ENCODE data around the gene PCGF1.

Gene PCGF1

GRCh38 chr2:74514368-74515270 is 7.1 kb upstream of the PCGF1 start, which contains the start of gene TLX2:
Gene TLX2 (plus strand): TSS chr2:74514450. CDS start chr2:74514807, 357 bp downstream.
- peaks cover 10% of the 10 kb centered on the region for H3K4me1 ChIP-seq (ENCODE audit: insufficient read depth, low read length, severe bottlenecking)
- peak within 1 kb of the TSS; percentile 11; the same call in 1 of the 2 replicates for H3K4me2 ChIP-seq (ENCODE audit: low read length)
- H3K9me2 ChIP-seq (ENCODE audit: low read depth, low read length), result no peaks in the 10 kb centered on the region
- peaks cover 7% of the 10 kb centered on the region; the same call in 1 of the 2 replicates for H3K27me3 ChIP-seq (ENCODE audit: insufficient read depth, low read length)
- H3K9ac ChIP-seq (ENCODE audit: low read length), result no peak within 1 kb of the TSS
- H3K9me3 ChIP-seq (ENCODE audit: low read length), result no peaks in the 10 kb centered on the region
- TF ChIP-seq CTCF (IDR thresholded peaks at IDR 0.05; ENCODE audit: low read length) (no peak), EZH2 (IDR thresholded peaks at IDR 0.05; ENCODE audit: borderline replicate concordance, low read length) (no peak)
- H3K4me3 ChIP-seq (ENCODE audit: low read depth, low read length, poor library complexity, severe bottlenecking), result peak within 1 kb of the TSS; percentile 43
- H2AFZ ChIP-seq (ENCODE audit: low read length), result no peak within 1 kb of the TSS
- H3K79me2 ChIP-seq (ENCODE audit: insufficient read depth, low read length), result no peaks in the 10 kb centered on the region
- no peaks in the 10 kb centered on the region for H3K36me3 ChIP-seq (ENCODE audit: insufficient read depth, low read length)
- H3K27ac ChIP-seq (ENCODE audit: low read depth, low read length, poor library complexity, severe bottlenecking), result no peak within 1 kb of the TSS
- no peaks in the 10 kb centered on the region for H3F3A ChIP-seq (ENCODE audit: insufficient read depth, low read length)
- H4K20me1 ChIP-seq (ENCODE audit: insufficient read depth, low read length), result no peaks in the 10 kb centered on the region

DNA sequence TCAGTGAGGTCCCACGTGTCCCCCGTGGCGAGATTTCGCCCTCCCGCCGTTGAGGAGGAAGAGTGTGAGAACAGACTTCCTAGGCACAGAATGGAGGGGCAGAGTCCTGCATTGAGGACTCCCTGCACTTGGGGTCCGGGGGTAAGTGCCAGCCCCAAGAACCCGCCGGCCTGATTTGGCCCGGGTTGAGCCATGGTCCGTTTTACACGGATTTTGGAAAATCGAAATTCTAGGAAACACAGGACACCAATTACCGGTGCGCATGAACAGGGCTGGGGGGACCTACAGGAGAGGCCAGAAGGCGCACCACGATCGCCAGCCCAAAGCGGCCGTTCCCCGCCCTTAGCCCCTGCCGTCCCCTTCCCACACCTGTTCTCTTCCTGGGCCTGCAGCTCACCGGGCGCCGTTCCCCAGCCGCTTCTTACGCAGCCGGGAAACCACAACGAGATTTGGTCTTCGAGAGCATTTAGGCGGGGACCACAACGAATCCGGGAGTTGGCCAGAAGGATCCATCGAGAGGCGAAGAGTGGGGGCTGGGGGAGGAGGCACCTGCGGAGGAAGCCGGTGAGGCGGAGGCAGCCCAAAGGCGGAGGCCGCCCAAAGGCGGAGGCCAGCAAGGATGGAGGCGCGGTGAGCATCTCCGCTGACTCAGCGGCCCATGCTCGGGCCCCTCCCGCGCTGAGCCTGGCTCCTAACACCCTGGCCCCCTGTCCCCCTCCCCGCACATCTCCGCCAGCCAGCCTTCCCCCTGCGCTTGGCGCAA is 6.3 kb upstream of the PCGF1 start:
- Histone ChIP-seq H3K4me3 (ENCODE audit: low read depth, low read length, poor library complexity, severe bottlenecking) (no peak overlapping the region), H3K4me2 (ENCODE audit: low read length) (no peak overlapping the region), H3K9me3 (ENCODE audit: low read length) (no peaks in the 10 kb centered on the region), H3K79me2 (ENCODE audit: insufficient read depth, low read length) (no peaks in the 10 kb centered on the region), H2AFZ (ENCODE audit: low read length) (no peak overlapping the region), H4K20me1 (ENCODE audit: insufficient read depth, low read length) (no peaks in the 10 kb centered on the region), H3K4me1 (ENCODE audit: insufficient read depth, low read length, severe bottlenecking) (peaks cover 10% of the 10 kb centered on the region), H3K9me2 (ENCODE audit: low read depth, low read length) (no peaks in the 10 kb centered on the region), H3K27me3 (ENCODE audit: insufficient read depth, low read length) (peaks cover 7% of the 10 kb centered on the region; the same call in 1 of the 2 replicates), H3F3A (ENCODE audit: insufficient read depth, low read length) (no peaks in the 10 kb centered on the region), H3K27ac (ENCODE audit: low read depth, low read length, poor library complexity, severe bottlenecking) (no peak overlapping the region), H3K9ac (ENCODE audit: low read length) (no peak overlapping the region), H3K36me3 (ENCODE audit: insufficient read depth, low read length) (no peaks in the 10 kb centered on the region)
- no peak for TF ChIP-seq CTCF (IDR thresholded peaks at IDR 0.05; ENCODE audit: low read length)
- no peak for TF ChIP-seq EZH2 (IDR thresholded peaks at IDR 0.05; ENCODE audit: borderline replicate concordance, low read length)

- Histone ChIP-seq H2AFZ (ENCODE audit: low read length) (no peak overlapping the region), H3K9me2 (ENCODE audit: low read depth, low read length) (no peaks in the 10 kb centered on the region), H3K9ac (ENCODE audit: low read length) (no peak overlapping the region), H3F3A (ENCODE audit: insufficient read depth, low read length) (no peaks in the 10 kb centered on the region), H3K9me3 (ENCODE audit: low read length) (no peaks in the 10 kb centered on the region), H3K4me1 (ENCODE audit: insufficient read depth, low read length, severe bottlenecking) (peaks cover 16% of the 10 kb centered on the region), H3K4me3 (ENCODE audit: low read depth, low read length, poor library complexity, severe bottlenecking) (no peak overlapping the region), H3K79me2 (ENCODE audit: insufficient read depth, low read length) (no peaks in the 10 kb centered on the region), H3K36me3 (ENCODE audit: insufficient read depth, low read length) (no peaks in the 10 kb centered on the region), H4K20me1 (ENCODE audit: insufficient read depth, low read length) (no peaks in the 10 kb centered on the region), H3K4me2 (ENCODE audit: low read length) (no peak overlapping the region), H3K27ac (ENCODE audit: low read depth, low read length, poor library complexity, severe bottlenecking) (no peak overlapping the region), H3K27me3 (ENCODE audit: insufficient read depth, low read length) (peaks cover 4% of the 10 kb centered on the region; the same call in 1 of the 2 replicates)
- TF ChIP-seq EZH2 (IDR thresholded peaks at IDR 0.05; ENCODE audit: borderline replicate concordance, low read length), result no peak
Measured at GRCh38 chr2:74512744-74513604, 5.5 kb upstream of the PCGF1 start.
